NCI-H446 (cell line): Measurements from ENCODE around the gene TIRAP.
"Not testable (repeated sequence)": the region's sequence is repeated elsewhere in the genome, so short reads cannot be mapped to it uniquely, and the experiment has no call there.

Experiments used
- DNase-seq, 2 experiments: peaks; one replicate each; lab custom pipeline; 2025; lab: John Stamatoyannopoulos, UW

TIRAP gene

DNA sequence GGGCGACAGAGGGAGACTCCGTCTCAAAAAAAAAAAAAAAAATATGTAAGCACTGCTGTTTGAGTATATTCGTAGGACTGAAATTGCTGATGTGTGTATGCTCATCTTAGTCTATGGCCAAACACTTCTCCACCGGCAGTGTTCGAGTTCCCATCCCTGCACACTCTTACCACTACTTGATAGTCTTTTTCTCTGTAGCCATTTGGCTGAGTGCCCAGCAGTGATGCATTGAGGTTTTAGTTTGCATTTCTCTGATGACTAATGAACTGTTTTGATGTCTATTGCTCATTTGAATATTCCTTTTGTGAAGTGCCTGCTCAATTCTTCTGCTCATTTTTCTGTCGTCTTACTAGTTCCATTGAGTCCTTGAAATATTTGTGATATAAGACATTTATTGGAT, 1.9 kb downstream of the TIRAP start:
- peak; percentile 82 for DNase-seq

DNA sequence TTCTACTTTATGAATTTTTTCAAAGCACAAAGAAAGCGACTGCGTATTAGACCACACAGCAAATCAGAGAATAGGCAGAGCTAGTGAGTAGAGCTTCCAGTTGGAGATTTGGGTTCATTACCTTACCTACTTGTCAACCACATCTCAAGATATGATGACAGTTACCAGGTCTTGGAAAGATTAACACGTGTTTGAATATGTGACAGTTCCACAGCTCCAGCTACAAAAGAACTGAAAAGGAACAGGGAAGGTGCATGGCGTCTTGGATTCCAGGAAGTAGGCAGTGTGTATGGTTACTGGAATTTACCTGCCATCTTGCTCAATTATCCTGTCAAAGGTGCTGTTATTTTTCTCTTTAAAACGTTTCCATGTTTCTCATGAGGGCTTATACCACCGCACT, 5.3 kb downstream of the TIRAP start:
- DNase-seq = no peak

DNA sequence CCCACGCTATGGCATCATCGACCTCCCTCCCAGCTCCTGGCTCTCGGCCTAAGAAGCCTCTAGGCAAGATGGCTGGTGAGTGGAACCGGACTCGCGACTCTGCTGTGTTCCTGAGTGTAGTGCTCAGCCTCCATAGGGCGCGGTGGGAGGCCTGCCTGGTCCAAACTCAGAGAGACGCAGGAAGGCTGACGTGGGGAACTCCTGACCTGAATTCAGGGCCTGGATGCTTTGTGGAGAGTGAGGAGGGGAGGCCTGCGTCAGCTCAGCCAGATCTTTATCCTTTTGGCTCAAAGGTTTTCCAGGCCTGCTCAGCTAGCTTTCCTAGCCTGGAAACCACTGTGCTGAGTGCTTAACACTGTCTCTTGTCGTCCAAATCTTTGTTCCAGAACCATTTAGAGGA, 8.0 kb downstream of the TIRAP start:
- no peak for DNase-seq

DNA sequence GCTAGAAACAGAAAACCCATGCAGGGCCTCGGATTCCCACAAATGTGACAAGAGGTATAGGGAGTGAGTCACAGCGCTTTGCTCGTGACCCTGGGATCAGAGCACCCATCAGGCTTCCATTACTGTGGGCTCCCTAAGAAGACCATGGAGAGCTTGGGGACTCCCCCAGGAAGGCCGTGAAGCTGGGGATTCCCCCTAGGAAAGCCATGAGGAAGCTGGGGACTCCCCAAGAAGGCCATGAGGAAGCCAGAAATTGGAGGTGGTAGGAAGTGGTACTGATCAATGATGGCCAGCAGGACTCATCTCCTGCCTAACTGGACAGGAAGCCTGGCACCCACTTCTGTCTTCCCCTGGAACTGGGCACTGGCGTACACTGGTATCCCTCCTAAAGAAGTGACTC, 10.8 kb downstream of the TIRAP start:
- DNase-seq = no peak

DNA sequence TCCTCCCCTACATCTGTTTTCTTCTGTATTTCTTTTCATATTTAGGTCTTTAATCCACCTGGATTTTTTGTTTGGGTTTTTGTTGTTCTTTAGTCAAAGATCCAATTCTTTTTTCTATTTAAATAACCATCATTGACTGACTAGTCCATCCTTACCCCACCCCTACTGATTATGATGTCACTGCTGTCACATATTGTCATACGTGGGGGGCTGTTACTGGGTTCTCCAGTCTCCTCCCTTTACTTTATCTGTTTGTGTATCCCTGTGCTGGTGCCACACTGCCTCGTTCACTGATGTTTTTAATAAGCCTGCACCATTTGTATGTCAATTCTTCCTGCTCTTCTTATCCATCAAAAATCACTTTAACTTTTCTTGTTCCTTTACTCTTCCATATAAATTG, 14.1 kb downstream of the TIRAP start:
- no peak for DNase-seq

DNA sequence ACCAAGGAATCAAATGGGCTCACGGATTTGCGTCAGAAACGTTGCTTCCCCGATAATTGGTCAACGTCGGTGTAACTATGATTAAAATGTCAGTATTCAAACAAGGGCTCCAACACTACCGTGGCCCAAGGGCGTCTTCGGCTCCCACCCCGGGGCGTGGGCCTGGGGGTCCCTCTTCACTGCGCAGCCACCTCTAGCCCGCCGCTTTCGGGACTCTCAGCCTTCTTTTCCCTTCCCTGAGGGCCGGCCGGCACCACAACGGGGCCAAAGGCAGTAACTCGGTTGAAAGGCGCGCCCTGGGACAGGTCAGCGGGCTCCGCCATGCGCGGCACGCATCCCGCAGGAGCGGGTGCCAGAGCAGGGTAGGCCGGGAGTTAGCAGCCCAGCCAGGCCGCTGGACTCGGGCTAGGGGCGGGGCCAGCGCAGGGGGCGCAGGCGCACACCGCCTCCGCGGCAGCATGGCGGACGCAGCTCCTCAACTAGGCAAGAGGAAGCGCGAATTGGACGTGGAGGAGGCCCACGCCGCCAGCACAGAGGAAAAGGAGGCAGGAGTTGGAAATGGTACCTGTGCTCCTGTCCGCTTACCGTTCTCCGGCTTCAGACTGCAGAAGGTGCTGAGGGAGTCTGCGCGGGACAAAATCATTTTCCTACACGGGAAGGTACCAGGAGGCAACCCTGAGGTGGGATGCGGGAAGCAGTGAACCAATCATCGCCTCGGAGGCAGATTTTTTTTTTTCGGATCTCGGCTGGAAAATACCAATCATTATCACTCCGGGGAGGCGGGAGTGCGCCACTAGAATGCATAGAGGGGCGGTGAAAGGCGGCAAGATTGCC, 20.9 kb downstream of the TIRAP start, which contains the start of gene DCPS:
Gene DCPS, plus strand, starts transcription at position 438 of the 834 bp plus-strand sequence. Its CDS starts 21 bp downstream, at position 459.
- DNase-seq = peak; percentile 86 to 95

DNA sequence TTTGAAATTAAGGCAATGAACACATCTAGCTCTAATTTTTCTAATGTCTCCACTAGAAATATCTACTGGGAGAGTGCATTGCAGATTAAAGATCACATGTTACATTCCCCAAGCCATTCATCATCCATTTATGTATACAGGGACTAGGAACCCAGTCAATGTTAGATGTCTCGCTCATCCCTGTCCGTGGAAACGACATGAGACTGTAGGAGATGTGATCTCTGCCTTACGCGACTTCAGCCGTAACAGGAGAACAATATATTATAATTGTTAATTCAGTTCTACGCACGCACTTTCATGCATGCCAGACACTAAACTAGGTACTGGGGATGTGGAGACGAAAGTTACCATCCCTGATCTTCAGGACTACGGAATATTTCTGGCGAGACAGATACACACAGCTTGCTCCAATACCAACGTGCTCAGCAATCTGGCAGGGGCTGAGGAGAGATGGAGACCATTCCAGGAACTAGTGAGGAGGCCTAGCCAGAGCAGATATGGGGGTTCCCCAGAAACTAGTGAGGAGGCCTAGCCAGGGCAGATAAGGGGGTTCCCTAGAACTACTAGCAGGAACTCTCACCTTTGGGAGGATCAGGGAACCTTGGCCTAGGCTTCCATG, 21.7 kb downstream of the TIRAP start:
- DNase-seq = peak in 1 of 2 experiments; percentile 50

DNA sequence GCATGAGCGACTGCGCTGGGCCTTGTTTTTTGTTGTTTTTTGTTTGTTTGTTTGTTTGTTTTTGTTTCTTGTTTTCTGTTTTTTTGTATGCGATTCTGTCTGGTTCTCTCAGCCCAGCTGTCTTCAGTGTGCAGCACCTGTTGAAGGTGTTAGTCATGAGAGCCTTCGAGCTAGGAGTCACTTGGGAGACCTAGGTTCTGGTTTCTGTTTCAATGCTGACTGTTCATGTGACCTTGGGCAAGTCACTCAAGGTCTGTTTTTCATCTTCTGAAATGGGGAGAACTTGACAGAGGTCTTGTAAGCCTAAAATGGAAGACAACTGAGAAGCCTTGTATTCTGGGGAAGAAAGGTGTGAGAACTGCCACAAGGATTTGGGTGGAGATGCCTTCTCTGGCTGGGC, 22.8 kb downstream of the TIRAP start:
- no peak for DNase-seq

DNA sequence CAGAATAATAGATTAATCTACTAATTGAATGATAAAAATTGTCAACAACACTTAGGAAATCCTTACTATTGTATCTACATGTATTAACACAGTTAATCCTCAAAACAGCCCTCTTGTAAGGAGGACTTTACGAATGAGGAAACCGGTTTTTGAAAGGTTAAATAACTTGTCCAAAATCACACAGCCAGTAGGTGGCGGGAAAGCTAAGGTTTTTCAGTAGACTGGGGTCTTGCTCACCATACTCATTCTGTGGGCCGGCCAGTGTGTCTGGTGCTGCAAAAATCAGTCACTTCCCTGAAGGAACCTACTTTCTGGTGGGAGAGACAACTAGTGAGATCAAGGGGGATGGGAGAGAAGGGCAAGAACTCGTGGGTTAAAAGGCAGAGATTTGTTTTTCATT, 24.8 kb downstream of the TIRAP start:
- DNase-seq = peak; percentile 13 to 62

DNA sequence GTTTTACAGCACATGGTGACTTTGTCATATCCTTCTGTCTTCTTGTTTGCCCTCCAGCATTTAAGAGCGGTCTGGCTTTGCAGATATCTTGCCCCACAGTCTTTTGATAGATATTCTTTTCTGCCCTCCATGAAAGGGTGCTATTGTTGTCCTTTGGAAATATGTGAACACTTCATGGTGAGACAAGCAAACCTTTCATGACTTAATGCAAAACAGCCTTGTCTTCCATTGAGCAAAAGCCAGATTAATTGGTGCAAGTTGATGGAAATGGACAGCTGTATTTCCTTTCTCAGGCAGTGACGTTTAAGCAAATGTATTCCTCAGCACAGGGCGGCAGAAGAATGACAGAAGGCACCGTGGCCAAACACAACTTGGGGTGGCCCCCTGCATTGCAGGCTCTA, 25.4 kb downstream of the TIRAP start:
- DNase-seq = no peak

DNA sequence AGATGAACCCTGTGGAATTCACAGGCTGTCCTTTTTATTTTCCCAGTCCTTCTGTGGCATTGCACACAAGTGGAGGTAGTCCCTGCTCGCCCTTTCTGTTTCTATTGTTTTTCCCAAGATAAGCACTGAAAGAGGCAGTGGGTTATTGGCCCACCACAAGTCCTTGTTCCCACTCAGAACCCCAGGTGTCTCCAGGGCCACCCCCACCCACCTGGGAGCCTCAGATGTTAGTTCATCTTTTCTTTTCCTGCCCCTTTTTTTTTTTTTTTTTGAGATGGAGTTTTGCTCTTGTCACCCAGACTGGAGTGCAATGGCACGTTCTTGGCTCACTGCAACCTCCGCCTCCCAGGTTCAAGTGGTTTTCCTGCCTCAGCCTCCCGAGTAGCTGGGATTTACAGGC, 25.9 kb downstream of the TIRAP start:
- not testable (repeated sequence) for DNase-seq

DNA sequence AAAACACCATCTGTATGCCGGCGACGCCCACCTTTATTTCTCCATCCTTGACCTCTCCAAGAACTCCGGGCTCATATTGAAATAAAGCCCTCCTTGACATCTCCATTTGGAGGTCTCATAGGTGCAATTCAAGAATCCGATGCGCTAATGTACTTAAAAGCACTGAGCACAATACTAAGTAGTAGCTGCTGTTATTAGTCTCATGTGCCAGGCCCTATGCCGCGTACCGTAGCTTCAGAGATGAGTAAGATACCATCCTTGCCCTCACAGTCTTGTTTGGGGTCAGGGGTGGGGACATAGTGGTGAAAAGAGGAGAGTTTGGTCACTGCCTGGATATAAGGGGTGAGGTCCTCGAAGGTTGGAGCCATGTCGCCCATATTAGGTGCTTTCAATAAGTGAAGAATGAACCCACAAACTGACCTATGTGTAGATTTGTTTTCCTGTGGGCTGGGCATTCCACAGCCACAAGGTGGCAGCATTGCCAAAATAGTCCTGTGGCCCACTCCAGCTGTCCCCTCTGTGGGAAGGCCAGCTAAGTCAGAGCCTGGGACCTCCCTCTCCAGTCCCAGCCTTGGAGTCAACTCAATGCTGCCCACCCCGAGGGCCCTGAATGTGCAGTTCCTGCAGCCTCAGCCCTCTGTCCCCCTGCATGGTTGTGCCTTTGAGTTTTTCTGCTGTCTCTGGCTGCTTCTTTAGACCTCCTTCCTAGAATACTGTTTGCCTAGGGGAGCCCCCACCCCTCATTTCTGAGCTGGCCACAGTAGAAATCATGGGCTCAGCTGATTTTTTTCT, 27.5 kb downstream of the TIRAP start:
- peak; percentile 67 to 85 for DNase-seq

DNA sequence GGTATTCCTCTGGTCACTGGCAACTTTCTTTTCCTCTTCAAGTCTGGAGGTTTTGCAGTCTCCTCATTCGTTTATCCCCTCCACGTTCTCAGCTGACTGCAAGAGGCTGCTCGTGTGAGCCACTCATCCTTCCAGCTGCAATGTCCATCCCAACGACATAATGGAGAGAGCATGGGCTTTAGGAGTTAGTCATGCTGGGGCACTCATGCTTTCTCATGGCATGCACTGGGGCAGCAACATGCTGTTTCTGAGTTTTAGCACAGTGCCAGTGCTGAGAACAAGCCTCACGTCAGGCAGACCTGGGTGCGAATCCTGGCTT, 28.1 kb downstream of the TIRAP start:
- DNase-seq = no peak

DNA sequence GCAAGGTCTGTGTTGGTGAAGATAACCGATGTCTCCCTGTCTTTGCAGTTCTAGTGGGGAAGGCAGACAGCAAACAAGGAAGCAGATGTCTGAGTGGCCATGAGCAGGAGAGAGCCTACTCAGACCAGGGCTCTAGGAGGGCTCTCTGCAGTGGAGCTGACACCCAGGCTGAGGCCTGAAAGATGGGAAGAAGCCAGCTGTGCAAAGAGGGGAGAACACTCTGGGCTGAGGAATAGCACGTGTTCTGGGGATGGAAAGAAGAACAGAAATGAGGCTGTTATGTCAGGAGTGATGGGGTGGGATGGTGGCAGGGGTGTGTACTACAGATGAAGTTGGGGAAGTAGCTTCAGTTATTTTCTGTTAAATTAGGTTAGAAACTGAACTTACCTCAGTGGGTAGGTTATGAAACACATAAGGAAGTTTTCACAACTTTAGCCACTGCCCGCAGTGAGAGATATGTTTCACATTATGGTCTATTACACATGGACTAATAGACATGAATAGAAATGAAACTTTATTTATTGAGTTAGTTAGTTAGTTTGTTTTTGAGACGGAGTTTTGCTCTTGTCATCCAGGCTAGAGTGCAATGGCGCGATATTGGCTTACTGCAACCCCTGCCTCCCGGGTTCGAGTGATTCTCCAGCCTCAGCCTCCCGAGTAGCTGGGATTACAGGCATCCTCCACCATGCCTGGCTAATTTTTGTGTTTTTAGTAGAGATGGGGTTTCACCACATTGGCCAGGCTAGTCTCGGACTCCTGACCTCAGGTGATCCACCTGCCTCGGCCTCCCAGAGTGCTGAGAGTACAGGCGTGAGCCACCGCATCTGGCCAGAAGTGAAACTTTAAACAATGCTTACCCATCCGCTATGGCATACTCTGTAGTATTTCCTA, 28.8 kb downstream of the TIRAP start:
- DNase-seq = no peak

DNA sequence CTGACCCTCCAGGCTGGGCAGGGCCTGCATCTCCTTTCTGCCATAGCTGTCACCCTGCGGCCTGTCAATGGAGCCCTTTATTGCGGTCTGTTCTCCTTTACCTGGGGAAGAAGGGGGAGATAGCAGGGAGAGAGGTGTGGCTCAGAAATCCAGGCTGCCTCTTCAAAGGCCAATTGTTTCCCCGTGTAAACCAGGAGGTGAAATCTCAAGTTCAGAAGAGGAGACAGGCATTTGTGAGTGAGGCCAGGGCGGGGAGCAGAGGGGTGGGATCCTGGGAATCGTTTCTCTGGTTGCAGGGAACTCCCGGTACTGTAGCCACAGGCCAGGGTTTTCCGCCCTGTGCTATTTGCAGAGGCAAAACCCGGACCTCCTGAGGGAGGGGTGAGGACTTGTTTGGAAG, 30.1 kb downstream of the TIRAP start:
- DNase-seq = no peak

DNA sequence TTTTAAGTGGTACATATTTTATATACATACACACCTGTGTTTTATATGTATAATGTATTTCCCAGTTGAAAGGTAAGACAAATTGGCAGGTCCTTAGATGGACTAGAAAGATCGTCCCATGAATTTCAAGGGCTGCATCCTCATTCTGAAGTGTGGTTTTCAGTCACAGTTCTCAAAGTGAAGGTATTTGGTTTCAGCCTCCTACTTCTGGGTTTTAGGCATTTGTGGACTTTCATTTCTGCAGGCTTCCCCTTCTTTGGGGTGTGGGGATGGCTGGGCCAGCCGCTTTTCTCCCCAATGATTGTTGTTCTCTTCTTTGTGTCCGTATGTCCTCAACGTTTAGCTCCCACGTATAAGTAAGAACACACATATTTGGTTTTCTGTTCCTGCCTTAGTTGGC, 30.9 kb downstream of the TIRAP start:
- no peak for DNase-seq

DNA sequence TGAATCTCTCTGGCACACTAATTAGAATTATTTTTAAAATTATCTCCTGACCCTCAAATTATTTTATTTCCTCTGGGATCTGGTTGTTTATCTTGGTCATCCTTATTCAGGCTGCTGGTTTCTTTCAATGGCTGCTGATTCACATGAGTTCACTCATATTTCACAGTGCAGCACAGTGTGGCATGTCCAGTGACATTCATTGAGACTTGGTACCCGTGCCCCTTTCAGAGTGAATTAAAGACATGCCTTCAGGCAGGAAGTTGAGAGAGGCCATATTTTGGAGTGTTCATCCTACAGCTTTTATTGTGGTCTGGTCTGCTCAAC, 34.5 kb downstream of the TIRAP start:
- no peak for DNase-seq

DNA sequence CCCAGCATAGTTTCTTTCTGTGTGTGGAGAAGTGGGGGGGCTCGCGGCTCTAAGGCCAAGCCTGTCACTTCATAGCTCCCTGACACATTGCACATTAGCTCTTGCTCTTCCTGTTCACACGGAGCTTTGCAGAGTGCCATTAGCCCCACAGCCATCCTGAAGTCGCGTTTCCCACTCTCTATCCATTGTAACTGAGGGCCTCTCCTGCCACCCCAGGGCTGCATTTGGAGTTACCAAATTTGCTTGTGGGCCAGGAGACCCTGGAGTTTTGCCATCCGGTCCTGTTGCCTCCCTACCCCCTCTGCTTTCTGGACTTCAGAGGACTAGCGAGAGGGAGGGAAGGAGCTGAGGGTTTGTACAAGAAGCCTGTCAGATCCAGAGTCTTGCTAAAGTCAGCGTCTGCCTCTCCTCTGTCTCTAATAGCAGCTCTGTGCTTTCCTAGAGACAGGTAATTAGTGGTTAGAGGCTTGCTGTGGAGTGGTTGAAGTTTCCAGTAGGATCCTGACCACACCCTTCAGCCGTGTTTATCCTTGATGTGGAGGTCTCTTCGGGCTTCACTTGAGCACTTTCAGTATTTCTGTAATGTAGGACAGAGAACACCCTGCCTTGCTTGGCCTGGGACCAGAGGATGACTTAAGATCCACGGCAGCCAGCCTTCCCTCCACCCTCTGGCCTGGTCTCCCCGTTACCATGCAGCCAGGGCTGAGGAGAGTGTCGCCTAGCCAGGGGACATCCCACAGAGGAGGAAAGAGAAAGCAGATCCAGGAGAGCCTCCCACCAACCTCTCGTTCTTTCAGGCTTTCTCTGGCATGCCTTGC, 35.1 kb downstream of the TIRAP start:
- DNase-seq = peak; percentile 51 to 54

DNA sequence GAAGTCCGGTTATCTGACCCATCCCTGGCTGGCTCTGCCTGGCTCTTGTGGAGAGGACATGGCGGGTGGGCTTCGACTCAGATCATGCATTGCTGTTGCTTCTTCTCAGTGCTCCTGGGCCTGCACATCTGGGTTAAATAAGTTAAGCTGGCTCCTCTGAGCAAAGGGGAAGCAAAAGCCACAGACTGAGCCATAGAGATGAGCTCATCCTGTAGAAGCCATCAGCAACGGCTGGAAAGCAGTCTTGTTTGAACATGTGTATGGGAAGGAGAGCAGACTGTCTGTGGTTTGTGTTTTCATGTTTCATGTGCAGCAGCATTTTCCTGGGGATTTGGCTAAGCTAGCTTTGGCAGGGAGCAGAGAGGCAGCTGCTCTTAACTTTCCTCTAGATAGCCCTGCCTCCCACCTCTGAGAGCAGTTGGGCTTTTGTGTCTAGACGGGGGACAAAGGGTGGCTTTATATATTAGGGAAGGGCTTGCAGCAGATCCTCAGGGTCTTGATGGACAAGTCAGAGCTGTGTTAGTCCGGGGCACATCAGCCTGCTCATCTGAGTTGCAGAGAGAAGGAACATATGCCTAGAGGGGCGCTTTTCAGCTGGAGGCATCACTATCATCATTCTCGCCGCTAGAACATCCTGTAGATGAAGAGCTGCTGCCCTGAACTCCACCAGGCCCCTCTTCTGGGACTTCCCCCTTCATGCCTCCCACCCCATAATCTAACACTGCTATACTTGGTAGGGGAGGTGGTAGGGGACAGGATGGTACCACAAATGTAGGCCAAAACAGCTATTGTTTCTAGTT, 35.9 kb downstream of the TIRAP start:
- DNase-seq = peak; percentile 56 to 86

DNA sequence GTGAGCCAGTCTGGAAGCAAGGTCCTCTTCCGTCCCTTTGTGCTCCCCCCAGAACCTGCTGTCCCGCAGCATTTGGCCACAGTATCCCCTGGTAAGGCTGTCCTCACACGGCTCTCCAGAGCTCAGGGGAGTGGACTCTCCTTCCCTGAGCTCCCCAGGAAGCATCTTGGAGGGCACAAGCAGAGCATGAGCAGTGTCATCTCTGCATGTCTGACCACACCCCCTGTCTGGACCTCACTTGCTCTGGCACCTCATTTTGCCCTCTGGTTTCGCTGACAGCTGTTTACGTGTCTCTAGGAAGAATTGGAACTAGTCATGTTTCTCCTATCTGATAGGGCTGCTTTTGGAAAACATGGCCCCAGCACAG, 36.5 kb downstream of the TIRAP start:
- DNase-seq = no peak
